Lower leg skin (tissue), 4 donors: ENCODE measurements around the gene SHOX. TPM values are rescaled to one million over a fixed set of nuclear protein-coding genes. Genes with fewer than 3 reads are reported as not detected.
"Not testable (repeated sequence)": the region's sequence is repeated elsewhere in the genome, so short reads cannot be mapped to it uniquely, and the experiment has no call there.

Experiments used
- DNase-seq, 2 donors: peaks; one replicate each; pipeline ENCODE4 v3.0.0-alpha.2; 2019; ENCODE audit warnings: low spot score in 2 of 2
- H3K4me3 ChIP-seq: fragments of 200-600 bp; sonication (generic); 2 replicates; pipeline ENCODE4 v1.5.1; 2017; ENCODE audit warnings: mild to moderate bottlenecking, low read depth; ENCODE audit not compliant: poor library complexity, severe bottlenecking
- POLR2A ChIP-seq, 2 donors: fragments of 450-650 bp; IDR thresholded peaks; one replicate each; pipeline ENCODE4 v1.6.1; 2016 to 2017; ENCODE audit warnings: antibody characterized with exemption in 2 of 2, mild to moderate bottlenecking in 1 of 2, moderate library complexity in 1 of 2
- WGBS, 2 donors: methylation state at CpG; one replicate each; pipeline ENCODE4 v1.1.5; 2018; 5-methylcytosine and 5-hydroxymethylcytosine counted together
- intact Hi-C: fragments of 100-400 bp; cut with DNase I; formaldehyde crosslinking; loops from one replicate; pipeline ENCODE4 v1.15.0; 2023; ENCODE audit warnings: low total_unique reads
- total RNA-seq, 4 donors: library from RNA; depleted of rRNA; stranded (reverse); fragments of >200 nt; gene quantifications; one replicate each; pipeline ENCODE4 v1.1.0, GENCODE V29; 2016
- TF ChIP-seq, protein P1 (sequence below), 3 donors: fragments of 450-650 bp; IDR thresholded peaks; one replicate each; pipeline ENCODE4 v1.5.1; 2016; ENCODE audit warnings: antibody characterized with exemption in 3 of 3, mild to moderate bottlenecking in 3 of 3, moderate library complexity in 2 of 3

SHOX gene
- total RNA-seq, 4 donors from 2014 or later: 0.54 to 2.4 TPM; not detected in 2

DNA sequence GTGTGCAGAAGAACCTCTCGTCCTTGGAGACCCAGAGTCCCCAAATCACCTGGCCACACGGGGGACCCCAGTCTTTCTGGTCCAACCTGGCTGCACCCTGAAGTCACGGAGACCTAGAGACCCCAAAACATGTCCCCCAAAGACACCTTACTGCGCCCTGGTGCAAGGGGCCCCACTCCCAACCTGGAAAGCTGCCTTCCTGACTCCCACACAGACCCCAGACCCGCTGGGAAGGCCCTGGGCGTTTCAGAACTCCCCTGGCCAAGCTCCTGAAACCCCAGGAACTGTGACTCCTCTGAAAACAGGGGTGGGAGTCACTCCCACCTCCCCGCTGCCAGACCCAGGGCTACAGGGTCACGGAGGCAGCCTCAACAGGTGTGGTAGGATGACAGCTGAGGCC is 12.7 kb upstream of the SHOX start:
- no peak overlapping the region for H3K4me3 ChIP-seq
- TF ChIP-seq, protein P1, sequence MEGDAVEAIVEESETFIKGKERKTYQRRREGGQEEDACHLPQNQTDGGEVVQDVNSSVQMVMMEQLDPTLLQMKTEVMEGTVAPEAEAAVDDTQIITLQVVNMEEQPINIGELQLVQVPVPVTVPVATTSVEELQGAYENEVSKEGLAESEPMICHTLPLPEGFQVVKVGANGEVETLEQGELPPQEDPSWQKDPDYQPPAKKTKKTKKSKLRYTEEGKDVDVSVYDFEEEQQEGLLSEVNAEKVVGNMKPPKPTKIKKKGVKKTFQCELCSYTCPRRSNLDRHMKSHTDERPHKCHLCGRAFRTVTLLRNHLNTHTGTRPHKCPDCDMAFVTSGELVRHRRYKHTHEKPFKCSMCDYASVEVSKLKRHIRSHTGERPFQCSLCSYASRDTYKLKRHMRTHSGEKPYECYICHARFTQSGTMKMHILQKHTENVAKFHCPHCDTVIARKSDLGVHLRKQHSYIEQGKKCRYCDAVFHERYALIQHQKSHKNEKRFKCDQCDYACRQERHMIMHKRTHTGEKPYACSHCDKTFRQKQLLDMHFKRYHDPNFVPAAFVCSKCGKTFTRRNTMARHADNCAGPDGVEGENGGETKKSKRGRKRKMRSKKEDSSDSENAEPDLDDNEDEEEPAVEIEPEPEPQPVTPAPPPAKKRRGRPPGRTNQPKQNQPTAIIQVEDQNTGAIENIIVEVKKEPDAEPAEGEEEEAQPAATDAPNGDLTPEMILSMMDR (IDR thresholded peaks at IDR 0.05): no peak
- no peak for TF ChIP-seq POLR2A (IDR thresholded peaks at IDR 0.05)
- DNase-seq: peak; percentile 3 to 58
- intact Hi-C loops: no loop called here
- WGBS, 2 donors: 61 to 78% methylated on average over 4 to 8 of the region's 8 CpGs

DNA sequence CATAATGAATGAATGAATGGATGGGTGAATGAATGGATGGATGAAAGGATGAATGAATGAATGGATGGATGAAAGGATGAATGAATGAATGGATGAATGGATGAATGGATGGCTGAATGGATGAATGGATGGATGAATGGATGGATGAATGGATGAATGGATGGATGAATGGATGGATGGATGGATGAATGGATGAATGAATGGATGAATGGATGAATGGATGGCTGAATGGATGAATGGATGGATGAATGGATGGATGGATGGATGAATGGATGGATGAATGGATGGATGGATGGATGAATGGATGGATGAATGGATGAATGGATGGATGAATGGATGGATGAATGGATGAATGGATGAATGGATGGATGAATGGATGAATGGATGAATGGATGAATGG is 12.3 kb upstream of the SHOX start:
- intact Hi-C loops, DNase-seq, H3K4me3 ChIP-seq: not testable (repeated sequence)

DNA sequence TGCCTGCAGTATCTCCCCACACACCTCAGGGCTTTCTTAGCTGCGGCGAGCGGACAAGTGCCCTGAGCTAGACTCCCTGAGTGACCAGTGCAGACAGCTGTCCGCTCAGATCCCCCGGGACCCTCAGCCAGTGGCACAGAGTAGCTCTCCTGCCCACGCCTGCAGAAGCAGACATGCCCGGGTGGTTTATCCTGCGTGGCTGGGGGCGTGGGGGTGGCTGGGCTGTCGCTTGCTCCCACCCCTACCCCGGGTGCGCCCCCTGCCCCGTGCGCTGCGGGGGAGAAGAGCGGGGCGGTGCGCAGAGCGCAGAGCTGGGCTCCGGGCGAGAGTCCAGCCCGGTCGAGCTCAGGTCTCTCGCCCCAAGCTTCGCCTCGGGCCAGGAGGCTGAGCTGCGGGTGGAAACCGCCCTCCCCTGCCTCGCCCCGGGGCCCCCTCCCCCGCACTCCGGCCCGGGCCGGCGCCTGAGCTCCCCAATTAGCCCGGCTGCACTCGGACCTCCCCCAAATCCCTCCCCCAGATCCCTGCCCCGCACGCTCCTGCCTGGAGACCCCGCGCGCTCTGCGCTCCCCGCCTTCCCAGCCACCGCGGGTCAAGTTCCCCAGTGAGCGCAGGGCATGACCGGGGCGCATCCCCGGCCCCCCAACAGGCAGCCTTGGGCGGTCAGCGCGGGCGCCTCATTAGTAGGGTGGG is 11.7 kb upstream of the SHOX start:
- TF ChIP-seq, protein P1 (IDR thresholded peaks at IDR 0.05): no peak
- TF ChIP-seq POLR2A (IDR thresholded peaks at IDR 0.05): no peak
- WGBS, 2 donors: 31 to 52% methylated on average over 7 to 14 of the region's 54 CpGs
- intact Hi-C loops: no loop called here
- H3K4me3 ChIP-seq: no peak overlapping the region
- peak in 1 of 2 donors; percentile 25 for DNase-seq

DNA sequence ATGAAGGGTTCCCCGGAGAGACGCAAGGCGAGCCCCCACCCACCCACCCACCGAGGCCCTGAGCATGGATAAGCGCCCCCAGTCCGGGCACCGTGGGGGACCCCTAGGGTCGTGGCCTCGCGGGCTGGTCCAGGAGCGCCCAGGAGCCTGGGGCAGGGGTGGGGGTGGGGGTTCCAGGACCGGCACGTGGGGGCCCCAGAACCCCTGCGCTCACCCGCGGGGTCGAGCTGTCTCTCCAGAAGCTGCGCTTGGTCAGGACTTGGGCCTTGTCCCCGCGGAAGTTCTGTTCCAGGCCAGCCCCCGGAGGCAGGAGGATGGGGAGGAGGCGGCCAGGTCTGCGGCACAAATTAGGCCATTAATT is 11.2 kb upstream of the SHOX start:
- intact Hi-C loops: no loop called here
- TF ChIP-seq, protein P1 (IDR thresholded peaks at IDR 0.05): no peak
- TF ChIP-seq POLR2A (IDR thresholded peaks at IDR 0.05): no peak
- WGBS, 2 donors: 6 to 11% methylated on average over 6 to 16 of the region's 23 CpGs
- peak; percentile 1 to 28 for DNase-seq
- no peak overlapping the region for H3K4me3 ChIP-seq

DNA sequence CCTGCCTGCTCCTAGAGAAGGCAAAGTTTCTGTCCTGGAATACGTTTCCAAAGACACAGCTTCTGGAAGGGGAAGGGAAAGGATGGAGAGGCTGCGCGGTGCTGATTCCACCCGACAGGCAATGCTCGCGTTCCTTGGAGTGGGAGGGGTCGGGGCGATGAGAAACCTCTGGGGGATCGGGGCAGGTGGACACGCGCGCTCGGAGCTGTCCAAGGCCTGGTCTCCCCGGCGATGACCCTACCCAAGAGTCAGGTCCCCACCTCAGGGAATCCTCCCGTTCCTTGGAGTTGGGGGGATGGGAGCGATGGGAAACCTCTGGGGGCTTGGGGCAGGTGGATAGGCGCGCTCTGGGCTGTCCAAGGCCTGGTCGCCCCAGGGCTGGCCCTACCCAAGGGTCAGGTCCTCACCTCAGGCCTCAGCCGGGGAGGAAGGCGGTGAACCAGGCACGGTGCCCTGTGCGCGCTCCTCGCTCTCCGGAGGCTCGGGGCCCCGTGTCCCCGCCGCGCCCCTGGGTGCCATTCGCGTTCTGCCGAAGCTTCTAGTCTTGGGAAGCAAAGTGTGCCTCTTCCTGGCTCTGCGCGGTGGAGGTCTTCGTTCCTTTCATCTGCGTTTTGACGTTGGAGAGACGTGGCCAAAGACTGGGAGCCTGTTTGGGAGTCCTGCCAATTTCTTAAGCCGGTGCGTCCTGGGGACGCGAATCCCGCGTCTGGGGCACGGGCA is 10.6 kb upstream of the SHOX start:
- peak; percentile 4 to 79 for DNase-seq

More for the DNA sequence above, 10.6 kb upstream of the SHOX start:
- TF ChIP-seq, protein P1 (IDR thresholded peaks at IDR 0.05): no peak
- no peak for TF ChIP-seq POLR2A (IDR thresholded peaks at IDR 0.05)
- H3K4me3 ChIP-seq: no peak overlapping the region
- intact Hi-C loops: no loop called here
- 16 to 26% methylated on average over 34 to 41 of the region's 48 CpGs for WGBS, 2 donors
